Measurements from ENCODE around the gene ZBTB47.

Gene ZBTB47

DNA sequence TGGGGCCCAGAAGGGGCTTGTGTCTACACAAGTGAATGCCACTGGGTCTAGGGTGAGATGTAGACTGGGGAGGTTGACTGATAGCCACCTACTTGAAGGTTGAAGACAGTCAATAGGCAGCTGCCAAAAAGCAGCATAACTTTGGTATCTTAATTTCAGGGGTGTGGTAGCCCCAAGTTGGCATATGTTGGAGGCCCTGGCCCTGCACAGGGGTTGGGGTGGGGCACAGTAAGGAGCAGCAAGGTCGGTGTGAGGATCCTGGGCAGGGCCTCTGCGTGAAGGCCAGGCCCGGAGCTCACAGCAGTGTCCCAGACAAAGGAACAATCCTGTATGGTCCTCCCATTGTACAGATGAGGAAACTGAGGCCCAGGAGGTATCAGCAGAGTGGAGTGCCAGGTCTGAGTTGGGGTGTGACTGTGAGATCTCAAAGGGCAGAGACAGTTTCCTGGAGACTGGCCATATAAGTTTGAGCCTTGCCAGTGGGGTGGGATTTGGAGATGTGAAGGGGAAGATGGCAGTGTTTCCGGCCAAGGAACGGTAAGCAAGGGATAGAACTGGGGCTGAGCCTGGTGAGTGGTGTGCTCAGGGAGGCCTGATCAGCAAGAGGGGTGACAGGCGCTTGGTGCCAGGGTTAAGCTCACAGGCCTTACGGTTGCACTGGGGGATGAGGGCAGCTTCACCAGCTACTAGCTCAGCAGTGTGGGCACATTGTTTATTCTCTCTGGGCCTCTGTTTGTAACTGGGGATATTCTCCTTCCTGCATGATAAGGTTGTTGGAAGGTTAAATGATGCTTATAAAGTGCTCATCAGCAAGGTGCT is 33.5 kb downstream of the ZBTB47 start:
- no peak for DNase-seq

DNA sequence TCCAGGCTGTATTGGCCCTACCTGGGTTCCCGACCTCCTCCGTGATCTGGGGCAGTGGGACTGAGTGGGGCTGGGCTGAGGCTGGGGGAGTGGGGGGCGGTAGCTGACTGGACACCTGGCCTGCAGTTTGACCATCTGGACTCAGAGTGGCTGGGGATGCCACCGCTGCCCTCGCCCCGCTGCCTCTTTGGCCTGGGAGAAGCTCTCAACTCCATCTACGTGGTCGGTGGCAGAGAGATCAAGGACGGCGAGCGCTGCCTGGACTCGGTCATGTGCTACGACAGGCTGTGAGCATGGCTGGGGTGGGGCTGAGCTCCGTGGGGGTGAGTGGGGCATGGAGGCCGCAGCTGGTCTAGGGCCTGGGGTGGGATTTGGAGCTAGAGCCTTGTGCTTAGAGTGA is 34.5 kb downstream of the ZBTB47 start:
- no peak for DNase-seq

GRCh38 chr3:42688487-42689420 is 35.3 kb downstream of the ZBTB47 start:
- no peak for DNase-seq

DNA sequence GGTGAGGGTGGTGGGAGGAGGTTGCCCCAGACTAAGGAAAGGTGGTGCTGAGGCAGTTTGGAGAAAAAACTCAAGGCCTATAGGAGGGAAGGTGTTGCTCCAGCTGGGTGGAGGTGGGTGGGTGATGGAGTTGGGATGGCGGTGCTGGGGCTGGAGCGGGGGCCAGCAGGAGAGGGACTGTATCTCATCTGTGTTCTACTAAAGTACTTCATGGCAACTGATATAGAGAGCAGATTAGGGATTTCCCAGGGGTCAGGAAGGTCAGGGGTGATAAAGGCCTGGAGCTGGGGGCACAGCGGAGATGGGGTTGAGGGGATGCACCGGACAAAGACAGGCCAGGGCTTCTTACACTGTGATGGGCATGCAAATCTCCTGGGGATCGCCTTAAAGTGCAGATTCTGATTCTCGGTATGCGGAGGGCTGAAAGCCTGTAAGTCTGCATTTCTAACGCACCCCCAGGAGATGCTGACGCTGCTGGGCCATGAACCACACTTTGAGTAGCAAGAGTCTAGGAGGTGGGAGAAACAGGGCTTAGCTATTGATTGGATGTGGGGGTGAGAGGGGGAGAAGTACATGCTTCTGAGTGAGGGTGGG is 36.0 kb downstream of the ZBTB47 start:
- DNase-seq = no peak

- no peak for DNase-seq
Observed at GRCh38 chr3:42690191-42690590, 36.7 kb downstream of the ZBTB47 start.

DNA sequence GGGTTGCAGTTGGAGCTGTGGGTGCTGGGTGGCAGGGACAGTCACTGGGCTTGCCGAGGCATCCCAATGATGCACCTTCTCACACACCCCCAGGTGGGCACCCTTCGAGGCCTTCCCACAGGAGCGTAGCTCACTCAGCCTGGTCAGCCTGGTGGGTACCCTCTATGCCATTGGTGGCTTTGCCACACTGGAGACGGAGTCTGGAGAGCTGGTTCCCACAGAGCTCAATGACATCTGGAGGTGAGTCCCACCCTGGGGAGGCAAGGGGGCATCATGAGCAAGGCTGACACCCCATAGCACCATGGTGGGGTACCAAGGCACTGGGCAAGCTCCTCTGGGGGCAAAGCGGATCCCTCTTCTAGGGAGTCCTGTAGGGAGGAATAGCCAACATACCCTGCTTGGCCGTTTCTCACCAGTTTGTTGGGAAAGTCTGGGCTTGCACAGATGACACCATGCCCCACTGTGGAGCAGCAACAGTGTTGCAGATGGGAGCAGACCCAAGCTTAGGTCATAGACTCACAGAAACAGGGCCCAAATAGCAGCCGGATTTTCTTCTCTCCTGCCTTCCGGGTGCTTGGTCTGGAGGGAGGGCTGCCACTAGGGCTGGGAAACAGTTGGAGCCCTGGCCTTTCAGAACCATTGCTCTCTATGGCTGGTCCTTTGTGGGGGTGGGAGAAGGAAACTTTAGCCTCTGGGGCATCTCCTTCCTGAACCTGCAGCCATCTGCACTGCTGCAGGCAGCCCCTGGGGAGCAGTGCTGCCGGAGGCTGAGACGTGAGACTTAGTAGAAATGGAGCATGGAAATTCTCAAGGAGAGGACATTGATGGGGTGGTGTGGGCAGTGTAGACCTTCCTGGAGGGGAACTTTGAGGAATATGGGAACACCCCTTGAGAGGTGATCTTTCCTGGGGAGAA is 37.5 kb downstream of the ZBTB47 start:
- no peak for DNase-seq

DNA sequence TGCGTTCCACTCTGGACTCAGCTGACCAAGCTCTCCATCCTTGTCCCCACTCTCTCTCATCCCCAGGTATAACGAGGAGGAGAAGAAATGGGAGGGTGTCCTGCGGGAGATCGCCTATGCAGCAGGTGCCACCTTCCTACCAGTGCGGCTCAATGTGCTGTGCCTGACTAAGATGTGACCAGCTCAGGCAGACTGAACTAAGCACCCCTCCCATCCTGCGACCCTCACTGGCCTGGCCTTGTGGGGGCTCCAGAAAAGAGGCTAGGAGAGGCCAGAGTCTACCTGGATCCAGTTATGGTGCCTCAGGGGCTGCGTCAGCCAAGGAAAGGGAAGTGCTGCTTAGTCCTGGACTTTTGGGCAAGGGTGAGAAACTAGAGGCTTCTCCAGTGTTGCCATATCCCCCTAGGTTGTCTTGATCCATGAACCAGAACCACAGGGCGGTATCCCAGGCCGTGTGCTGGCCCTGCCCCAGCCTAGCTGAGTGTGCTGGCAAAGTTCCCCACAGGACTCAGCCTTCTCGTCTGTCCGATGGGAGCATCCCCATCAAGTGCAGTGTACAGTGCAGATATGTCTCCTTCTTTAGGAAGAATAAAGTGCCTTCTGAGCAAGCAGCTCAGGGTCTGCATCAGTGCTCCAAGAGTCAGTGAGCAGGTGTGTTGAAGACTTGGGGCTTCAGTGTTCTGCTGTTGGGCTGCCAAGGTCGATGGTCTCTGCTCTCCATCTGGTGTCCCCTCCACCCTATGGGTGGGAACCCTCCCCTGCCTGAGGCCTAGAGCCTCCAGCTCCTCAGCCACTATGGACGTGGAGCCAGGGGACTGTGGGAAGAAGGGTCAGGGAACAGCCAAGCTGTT is 38.5 kb downstream of the ZBTB47 start:
- DNase-seq = no peak

DNA sequence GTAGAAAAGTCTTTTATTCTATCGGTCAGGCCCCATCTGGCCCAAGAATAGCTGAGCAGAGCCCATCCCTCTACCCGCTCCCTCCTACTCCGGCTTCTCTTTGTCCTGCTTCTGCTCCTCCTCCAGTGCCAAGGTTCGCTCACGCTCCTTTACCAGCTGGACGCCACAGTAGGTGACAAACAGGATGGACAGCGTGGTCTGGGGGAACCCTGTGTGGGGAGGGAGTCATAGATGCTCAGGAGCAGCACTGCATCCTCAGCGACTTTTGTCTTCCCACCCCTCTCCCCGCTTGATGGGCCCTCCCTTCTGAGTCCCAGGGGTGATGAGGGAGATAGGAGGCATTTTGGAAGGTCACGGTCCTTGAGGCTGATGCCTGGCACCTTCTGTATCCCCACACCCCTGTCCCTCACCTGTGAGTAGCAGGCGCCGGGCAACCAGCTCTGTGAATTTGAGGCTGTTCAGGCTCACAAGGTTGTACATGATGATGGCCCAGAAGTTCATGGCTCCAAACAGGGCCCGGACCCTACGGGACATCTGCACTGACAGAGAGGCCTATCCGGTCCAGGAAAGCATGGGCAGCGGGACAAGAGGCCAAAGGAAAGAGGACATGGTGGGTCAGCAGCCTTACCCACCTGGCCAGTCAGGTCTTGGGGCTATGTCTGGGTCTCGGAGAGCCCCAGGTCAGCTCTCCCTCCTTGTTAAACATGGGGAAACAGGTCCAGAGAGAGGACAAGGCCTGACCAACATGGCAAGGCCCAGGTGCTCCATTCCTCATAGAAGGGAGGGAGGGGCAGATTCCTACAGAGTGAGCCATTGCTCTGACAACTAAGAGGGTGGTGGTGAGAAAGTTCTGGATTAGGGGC is 39.4 kb downstream of the ZBTB47 start:
- no peak for DNase-seq

- no peak for DNase-seq
Observed at GRCh38 chr3:42693530-42693930, 40.0 kb downstream of the ZBTB47 start.

DNA sequence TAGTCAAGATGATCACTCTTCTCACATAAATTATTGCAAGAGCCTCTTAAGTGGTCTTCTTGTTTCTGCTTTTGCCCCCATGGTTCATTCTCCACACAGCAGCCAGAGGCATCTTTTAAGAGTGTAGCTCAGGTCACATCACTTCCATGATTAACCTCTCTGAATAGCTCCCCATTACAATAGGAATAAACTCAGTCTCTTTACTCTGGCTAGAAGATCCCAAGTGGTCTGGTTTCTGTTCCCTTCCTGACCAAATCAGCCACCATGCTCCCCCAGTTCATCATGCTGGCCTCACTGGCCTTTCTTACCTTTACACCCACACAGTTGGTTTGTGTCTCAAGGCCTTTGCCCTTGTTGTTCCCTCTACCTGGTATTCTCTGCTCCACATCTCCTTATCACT is 40.9 kb downstream of the ZBTB47 start:
- DNase-seq = no peak

GRCh38 chr3:42696356-42697288 is 43.1 kb downstream of the ZBTB47 start:
- no peak for DNase-seq

DNA sequence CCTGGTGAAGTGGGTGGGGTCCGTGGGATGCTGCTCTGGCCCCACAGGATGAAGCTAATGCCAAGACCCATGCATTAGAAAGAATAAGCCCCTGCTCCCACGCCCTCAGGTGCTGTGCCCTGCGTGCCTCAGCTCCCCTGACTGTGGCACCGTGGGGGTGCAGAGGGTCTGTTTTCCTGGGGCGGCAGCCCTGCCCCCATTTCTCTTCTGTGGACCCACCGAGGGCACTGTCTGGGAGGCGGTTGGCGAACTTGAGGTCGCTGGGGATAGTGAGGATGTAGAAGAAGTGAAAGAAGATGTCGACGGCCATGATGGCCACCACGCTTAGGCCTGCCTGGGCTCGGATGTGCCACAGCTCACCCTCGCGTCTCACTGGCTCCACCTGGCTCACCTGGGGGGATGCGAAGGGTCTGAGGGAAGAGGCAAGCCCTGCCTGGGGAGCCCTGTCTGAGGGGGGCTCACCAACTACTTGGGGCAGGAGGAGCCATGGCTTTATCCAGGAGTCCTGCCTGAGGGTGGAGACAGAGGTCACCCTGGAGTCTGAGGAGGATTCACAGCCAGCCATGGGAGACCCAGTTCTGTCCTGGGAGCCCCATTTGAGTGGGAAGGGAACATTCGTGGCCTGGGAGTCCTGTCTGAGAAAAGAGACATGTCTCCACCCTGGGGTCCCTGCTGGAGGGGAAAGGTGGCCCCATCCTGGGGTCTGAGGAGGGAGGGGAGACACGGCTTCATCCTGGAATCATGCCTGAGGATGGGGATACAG is 44.0 kb downstream of the ZBTB47 start:
- no peak for DNase-seq

GRCh38 chr3:42698216-42698910 is 44.9 kb downstream of the ZBTB47 start:
- DNase-seq = no peak

- DNase-seq = no peak
Observed at GRCh38 chr3:42698911-42699230, 45.4 kb downstream of the ZBTB47 start.

- no peak for DNase-seq
Observed at GRCh38 chr3:42699511-42699971, 46.0 kb downstream of the ZBTB47 start.

- no peak for DNase-seq
Observed at GRCh38 chr3:42700366-42701288, 47.1 kb downstream of the ZBTB47 start.

Data from NCI-H187 treated with DMSO at 0.1 percent for 48 hours (cell line).